Measurements from ENCODE around the gene STK39.
A peak's percentile ranks its signal among the peaks of the same experiment; 100 is the strongest.

Gene STK39

DNA sequence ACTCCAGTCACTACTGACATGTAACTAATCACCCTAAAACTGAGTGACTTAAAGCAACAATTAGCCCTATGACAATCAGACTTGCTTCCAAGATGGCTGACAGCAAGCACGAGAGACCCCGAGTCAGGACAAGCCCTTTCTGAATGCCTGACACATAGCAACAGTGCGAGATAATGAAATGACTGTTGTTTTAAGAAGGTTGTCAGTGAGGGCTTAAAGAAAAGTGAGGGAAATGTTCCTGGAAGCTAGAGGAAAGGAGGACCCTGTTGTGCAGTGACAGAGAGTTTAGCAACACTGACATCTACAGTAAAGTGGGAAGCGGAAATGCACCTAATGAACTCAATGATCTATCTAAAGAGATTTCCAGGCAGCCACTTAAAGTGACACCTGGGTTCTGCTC, 163.1 kb downstream of the STK39 start:
- TF ChIP-seq GATA2 (IDR thresholded peaks at IDR 0.05; ENCODE audit: low read depth, low read length) (no peak), GATA3 (IDR thresholded peaks at IDR 0.05; ENCODE audit: low read depth, low read length) (no peak)

DNA sequence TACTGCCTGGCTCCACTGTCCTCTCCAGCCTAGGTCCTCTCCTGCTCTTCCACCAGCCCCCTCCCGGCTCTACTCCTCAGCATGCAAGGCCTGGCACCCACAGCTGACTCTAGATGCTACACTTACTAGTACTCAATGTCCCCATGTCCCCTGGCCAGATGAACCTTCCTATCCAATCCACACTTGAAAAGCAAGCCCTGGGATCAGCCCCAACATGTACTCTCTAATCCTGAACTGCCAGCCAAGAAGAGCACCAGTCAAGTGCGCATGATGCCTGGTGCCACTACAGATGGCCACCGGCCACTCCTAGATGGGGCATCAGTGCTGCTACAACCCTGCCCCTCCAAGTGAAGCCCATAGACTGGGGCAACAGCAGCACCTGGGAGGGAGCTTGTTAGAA, 168.2 kb downstream of the STK39 start:
- no peak for TF ChIP-seq GATA3 (IDR thresholded peaks at IDR 0.05; ENCODE audit: low read depth, low read length)
- TF ChIP-seq GATA2 (IDR thresholded peaks at IDR 0.05; ENCODE audit: low read depth, low read length): no peak

DNA sequence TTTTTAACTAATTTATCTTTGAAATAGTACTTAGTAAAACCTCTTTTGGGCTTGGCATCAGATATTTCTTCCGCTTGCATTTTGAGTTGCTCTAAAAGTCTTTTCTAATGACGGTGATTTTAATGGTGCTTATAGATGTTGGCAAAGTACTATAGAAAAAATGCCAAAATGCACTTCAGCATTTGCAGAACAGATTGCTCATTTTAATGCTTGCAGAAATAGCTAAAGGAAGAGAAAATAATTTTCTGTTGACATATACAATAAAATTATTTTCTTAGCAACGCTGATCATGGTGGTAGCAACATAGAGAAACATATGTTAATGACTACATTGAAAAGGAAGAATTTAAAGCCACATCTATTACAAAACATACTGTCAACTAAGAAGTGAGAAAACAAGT, 170.7 kb downstream of the STK39 start:
- TF ChIP-seq GATA3 (IDR thresholded peaks at IDR 0.05; ENCODE audit: low read depth, low read length) (no peak), GATA2 (IDR thresholded peaks at IDR 0.05; ENCODE audit: low read depth, low read length) (no peak)

DNA sequence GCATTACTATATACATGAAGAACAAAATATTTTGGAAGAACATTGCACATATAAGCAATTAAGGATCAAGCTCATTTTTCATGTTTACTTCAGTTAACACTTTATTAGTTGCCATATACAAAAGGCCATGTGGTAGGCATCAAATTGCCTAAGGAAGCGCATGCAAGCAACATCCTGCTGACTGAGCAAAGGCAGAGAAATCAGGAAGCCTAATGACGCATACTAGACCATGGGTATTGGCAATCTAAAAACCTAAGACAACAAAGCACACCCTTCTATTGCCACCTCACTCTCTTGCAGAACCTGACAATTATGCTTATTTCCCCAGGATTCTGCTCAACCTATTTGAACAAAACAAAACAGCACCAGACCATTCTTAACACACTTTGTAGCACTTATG, 171.9 kb downstream of the STK39 start:
- no peak for TF ChIP-seq GATA2 (IDR thresholded peaks at IDR 0.05; ENCODE audit: low read depth, low read length)
- TF ChIP-seq GATA3 (IDR thresholded peaks at IDR 0.05; ENCODE audit: low read depth, low read length): no peak

DNA sequence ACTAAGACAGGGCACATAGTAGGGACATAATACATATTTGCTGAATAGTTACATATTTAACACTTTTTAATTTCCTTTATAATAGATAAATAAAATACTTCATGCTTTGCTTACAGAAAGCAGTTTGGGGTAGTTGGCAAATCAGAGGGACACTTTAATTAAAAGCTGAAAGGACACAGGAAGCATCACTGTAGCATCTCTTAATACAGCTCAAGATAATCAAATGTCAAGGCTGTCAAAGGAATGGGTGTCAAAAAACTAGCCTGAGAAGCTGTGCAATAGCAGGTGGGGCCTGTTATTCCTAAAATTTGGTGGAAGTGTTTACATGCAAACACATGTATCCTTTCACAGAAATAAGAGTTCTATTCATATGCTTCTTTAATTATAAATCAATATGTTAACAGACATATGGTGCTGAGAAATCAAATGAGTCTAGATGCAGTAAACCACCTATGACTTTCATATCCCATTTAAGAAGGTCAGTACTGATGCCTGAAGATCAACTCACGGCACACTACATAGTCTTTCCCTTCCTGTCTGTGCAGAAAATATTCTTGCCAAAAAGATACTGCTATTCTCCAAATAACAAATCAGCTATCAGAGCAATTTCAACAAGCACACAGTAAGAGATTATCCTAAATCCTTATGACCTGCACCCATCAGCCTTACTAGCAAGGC, 174.6 kb downstream of the STK39 start:
- no peak for TF ChIP-seq GATA2 (IDR thresholded peaks at IDR 0.05; ENCODE audit: low read depth, low read length)
- no peak for TF ChIP-seq GATA3 (IDR thresholded peaks at IDR 0.05; ENCODE audit: low read depth, low read length)

DNA sequence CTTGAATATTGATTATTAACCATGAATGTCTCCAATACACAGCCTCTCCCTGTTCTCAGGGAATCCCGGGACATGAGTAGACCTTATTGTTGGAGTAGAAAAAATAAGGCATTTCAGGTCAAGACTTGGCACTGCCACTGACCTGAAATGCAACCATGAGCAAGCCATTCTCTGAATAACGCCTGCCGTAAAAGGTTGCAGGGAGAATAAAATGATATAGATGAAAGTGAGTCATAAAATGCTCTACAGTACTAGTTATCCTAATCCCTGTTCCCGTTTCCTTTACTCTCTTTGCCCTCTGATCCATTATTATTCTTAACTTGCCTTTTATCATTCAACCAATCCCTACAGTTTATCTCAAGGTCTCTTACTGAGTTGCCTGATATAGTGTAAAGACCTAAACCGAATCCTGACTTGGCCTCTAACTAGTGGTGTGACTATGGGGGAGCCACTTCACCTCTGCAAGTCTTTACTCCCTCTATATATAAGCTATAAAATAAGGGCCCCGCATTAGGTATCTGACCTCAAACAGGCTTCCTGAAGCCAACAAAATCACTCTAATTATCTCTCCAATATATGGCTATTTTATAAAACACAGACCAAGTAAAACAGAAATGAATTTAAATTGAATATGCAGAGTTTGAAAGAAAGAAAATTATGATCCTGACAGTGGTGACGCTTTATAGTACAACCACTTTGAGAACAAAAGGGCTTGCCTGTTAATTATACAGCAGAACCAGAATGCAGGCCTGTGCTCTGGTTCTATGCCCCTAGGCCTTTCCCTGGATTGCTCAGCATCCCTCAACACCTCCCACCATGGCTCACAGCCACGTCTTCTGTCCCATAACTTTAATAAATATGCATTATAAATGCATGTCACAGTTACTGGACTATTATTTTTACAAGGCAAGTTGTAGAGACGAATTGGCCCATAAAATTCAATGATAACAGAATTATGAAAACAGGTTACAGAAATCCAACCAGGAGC, 183.1 kb downstream of the STK39 start:
- TF ChIP-seq GATA3 (IDR thresholded peaks at IDR 0.05; ENCODE audit: low read depth, low read length) (no peak), GATA2 (IDR thresholded peaks at IDR 0.05; ENCODE audit: low read depth, low read length) (no peak)

DNA sequence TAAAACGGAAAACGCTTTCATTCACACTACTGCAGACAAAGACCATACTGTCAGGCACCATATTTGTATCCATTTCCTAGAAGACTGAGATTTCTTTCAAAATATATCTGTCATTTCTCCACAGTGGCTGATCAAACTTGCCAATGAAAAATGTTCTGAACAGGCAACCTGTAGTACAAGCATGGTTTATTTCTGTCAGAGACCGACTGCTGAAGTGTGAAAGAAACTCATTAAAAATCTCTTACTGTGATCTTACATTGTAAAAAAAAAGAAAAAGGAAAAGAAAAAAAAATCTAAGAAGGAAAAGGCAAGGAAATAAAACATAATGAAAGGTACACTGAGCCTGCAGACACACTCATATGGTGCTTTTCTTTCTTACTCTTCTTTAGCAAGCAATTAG, 184.5 kb downstream of the STK39 start:
- TF ChIP-seq GATA2 (IDR thresholded peaks at IDR 0.05; ENCODE audit: low read depth, low read length): no peak
- TF ChIP-seq GATA3 (IDR thresholded peaks at IDR 0.05; ENCODE audit: low read depth, low read length): no peak

DNA sequence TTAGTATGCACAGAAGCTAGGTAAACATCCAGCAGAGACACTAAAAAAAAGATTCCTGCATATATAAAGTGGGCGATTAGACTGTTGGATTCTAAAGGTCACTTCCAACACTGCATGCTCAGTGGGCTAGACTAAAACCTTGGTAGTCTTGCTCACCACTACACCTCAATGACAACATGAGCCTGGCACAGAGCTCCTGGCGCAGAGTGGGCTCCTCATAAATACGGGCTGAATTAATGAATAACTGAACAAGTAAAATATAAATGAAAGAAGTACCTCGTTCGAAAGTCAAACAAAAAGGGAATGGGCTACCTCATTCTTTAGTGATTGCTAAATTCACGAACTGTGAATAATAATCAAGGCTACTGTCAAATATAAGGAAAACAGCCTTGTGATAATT, 185.3 kb downstream of the STK39 start:
- TF ChIP-seq GATA3 (IDR thresholded peaks at IDR 0.05; ENCODE audit: low read depth, low read length) (no peak), GATA2 (IDR thresholded peaks at IDR 0.05; ENCODE audit: low read depth, low read length) (no peak)

DNA sequence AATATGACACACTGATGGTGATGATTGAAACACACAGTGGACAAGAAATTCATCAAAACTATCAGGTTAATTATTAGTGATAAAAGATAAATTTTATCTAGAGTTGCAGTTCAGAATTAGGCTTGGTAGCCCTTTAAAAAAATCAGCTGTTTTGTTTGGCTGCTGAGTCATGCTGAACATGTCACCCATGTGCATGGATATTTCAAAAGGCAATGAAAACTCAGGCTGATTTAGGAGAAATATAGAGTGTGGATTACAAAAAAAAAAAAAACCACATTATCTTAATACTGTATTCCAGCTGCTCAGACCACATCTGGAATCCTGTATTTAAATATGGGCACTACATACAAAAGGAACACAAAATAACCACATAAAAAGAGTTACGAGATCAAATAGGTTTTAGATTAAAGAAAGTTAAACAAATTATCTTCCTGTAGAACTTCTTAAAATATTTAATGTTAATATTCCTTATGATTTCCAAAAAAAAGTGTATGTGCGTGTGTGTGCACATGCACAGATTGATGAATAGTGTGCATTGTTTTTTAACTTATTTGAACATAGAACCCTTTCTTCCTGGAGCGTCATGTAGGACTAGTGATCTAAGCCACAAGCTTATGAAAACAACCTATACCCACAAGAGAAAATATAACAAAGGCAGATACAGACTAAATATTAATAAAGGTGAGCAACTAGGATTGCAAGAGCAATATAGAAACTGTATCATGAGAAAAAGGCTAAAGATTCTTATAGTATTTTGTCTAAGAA, 186.2 kb downstream of the STK39 start:
- no peak for TF ChIP-seq GATA3 (IDR thresholded peaks at IDR 0.05; ENCODE audit: low read depth, low read length)
- TF ChIP-seq GATA2 (IDR thresholded peaks at IDR 0.05; ENCODE audit: low read depth, low read length): no peak

DNA sequence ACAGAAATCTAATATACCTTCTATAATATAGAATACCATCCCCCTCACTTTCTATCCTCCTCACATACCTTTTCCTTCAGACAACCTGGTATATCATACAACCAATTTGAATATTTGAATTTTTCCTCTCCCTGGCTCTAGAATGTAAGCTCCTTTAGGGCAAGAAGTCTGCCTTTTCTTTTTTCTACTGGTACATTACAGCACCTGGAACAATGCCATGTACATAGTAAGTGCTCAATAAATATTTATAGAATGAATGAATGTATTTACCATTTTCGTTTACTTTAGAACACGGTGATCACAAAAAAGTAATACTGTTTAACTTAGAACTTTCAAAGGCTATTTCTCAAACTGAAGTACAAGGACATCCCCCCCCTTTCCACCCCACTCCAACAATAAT, 187.6 kb downstream of the STK39 start:
- TF ChIP-seq GATA2 (IDR thresholded peaks at IDR 0.05; ENCODE audit: low read depth, low read length) (no peak), GATA3 (IDR thresholded peaks at IDR 0.05; ENCODE audit: low read depth, low read length) (no peak)

DNA sequence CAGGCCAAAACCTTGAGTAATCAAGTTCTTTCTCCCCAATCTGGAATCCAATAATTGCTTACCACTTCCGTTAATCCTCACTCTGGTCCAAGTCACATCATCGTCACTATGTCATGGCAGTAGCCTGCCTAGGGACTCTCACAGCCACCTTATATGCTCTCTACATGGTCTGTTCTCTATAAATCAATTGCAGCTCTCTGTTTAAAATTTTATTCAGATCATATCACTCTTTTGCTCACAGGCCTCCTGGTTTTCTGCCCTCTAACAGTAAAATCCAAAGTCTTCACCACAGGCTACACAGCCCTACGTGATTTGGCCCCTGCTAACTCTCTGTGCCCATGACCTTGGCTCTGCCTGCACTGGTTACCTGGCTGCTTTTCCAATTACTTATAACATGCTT, 188.7 kb downstream of the STK39 start:
- TF ChIP-seq GATA2 (IDR thresholded peaks at IDR 0.05; ENCODE audit: low read depth, low read length): peak; percentile 60
- no peak for TF ChIP-seq GATA3 (IDR thresholded peaks at IDR 0.05; ENCODE audit: low read depth, low read length)

DNA sequence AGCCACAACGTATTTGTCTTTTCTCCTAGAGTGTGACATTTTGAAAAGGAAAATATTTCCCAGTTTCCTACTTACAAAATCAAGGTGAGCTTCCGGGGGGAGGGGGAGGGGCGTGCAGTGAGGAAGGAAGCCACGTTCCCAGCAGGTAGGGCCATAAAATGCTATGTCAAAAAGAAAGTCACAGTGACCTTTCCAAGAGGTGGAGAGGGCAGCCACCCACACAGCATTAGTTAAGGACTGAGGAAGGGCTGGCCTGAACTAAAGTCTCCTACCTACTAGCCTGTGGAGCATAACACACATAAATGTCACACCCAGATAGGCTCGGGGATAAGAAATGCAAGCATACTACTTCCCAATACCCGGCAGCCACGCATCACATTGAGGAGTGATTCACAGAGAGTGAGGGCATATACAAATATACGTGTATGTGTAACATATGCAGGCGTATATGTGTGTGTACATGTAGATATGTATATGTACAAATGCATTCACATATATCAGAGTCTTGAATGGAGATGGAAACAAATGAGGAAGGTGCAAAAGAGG, 191.1 kb downstream of the STK39 start:
- TF ChIP-seq GATA3 (IDR thresholded peaks at IDR 0.05; ENCODE audit: low read depth, low read length) (no peak), GATA2 (IDR thresholded peaks at IDR 0.05; ENCODE audit: low read depth, low read length) (no peak)

DNA sequence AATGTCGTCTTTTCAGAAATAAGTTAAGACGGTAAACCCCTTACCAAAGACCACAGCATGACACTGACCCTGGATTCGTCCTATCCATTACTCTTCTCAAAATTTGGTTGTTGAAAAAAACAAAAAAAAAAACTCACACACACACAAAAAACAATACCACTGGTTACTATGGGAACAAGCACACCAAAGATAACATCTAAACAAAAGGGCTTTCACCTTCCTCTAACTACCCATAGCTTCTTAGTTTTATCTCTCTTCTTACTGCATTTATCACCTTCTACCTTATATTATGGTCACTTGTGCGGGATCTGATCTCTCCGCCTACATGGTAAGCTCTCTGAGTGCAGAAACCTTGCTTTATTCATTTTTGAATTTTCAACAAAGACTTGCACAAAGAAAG, 192.7 kb downstream of the STK39 start:
- no peak for TF ChIP-seq GATA2 (IDR thresholded peaks at IDR 0.05; ENCODE audit: low read depth, low read length)
- TF ChIP-seq GATA3 (IDR thresholded peaks at IDR 0.05; ENCODE audit: low read depth, low read length): peak; percentile 27; the same call in 1 of the 2 replicates

DNA sequence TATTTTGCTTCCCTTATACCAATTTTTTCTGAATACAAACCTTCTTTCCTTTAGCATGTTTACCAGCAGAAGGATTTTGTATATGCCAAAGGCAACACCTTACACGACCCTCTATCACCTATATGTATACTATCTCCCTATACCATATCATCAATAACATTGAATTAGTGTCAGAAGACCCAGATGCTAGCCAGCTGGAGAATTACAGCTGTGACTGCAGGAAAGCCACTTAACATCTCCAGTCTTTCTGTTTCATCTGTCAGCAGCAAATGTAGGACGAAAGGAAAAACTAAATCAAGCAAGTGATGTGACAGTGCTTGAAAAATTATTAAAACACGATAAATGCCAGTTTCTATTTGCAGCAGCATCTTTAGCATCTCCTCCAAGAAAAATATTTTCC, 193.7 kb downstream of the STK39 start:
- TF ChIP-seq GATA2 (IDR thresholded peaks at IDR 0.05; ENCODE audit: low read depth, low read length): peak; percentile 48
- TF ChIP-seq GATA3 (IDR thresholded peaks at IDR 0.05; ENCODE audit: low read depth, low read length): no peak

Measured in SH-SY5Y (cell line).